ENCODE measurements around the gene PSD2.

PSD2 gene

GRCh38 chr5:139848508-139849100 is 53.0 kb downstream of the PSD2 start:
- H3K4me1 ChIP-seq (ENCODE audit: low read depth, poor library complexity, severe bottlenecking): no peaks in the 10 kb centered on the region
- no peak overlapping the region for H3K27ac ChIP-seq
- no peaks in the 10 kb centered on the region for H3K27me3 ChIP-seq (ENCODE audit: insufficient read depth, low read depth)
- H3K36me3 ChIP-seq (ENCODE audit: insufficient read depth): no peaks in the 10 kb centered on the region
- TF ChIP-seq CTCF (conservative IDR thresholded peaks at IDR 0.05; ENCODE audit: low read depth, low read length): no peak
- no peak overlapping the region for H2AFZ ChIP-seq (ENCODE audit: low read depth)
- H3K79me2 ChIP-seq (ENCODE audit: insufficient read depth, low read depth): no peaks in the 10 kb centered on the region
- H4K20me1 ChIP-seq (ENCODE audit: insufficient read depth): no peaks in the 10 kb centered on the region
- H3K9ac ChIP-seq: no peak overlapping the region
- H3K4me3 ChIP-seq (IDR thresholded peaks at IDR 0.05; ENCODE audit: insufficient read depth, low read depth, low read length): no peak overlapping the region
- no peak overlapping the region for H3K4me2 ChIP-seq

DNA sequence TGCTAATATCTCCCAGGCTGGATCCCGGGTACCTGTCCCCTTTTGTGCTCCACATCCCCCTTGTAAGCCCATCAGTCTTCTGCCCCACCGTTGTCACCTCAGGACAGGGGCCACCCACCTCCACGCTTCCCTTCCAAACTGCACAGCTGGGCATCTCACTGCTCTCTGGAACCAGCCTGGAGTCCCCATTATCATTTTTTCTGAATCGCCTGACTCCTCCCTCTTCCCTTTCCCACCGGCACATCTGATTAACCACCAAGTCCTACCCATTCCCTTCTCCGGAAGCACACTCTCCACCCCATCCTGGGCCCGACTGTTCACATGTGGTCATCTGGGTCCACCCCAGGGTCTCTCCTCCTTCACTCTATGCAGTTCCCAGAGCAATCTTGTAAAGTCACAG is 53.9 kb downstream of the PSD2 start:
- Histone ChIP-seq H3K79me2 (ENCODE audit: insufficient read depth, low read depth) (no peaks in the 10 kb centered on the region), H3K9ac (no peak overlapping the region), H3K27ac (no peak overlapping the region), H2AFZ (ENCODE audit: low read depth) (no peak overlapping the region), H3K4me2 (no peak overlapping the region), H3K36me3 (ENCODE audit: insufficient read depth) (no peaks in the 10 kb centered on the region), H3K4me1 (ENCODE audit: low read depth, poor library complexity, severe bottlenecking) (no peaks in the 10 kb centered on the region), H3K4me3 (IDR thresholded peaks at IDR 0.05; ENCODE audit: insufficient read depth, low read depth, low read length) (no peak overlapping the region), H4K20me1 (ENCODE audit: insufficient read depth) (no peaks in the 10 kb centered on the region), H3K27me3 (ENCODE audit: insufficient read depth, low read depth) (no peaks in the 10 kb centered on the region)
- TF ChIP-seq CTCF (conservative IDR thresholded peaks at IDR 0.05; ENCODE audit: low read depth, low read length): no peak

DNA sequence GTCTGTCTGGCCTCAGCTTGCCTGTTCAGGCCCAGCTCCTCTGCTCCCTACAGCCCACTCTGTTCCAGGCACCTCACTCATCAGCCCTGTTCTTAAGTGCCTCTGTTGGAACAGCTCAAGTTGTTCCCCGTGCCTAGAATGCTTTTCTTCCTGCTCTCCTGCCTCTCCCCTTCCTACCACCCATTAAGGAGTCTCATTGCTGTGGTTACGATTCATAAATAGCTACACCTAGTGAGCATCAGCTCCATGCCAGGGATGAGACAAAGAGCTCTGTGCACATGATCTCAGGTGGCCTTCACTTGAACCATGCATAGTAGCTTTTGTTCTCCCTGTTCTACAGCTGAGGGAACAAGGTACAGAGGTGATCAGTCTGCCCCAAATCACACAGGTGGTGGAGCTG is 54.3 kb downstream of the PSD2 start:
- Histone ChIP-seq H3K36me3 (ENCODE audit: insufficient read depth) (no peaks in the 10 kb centered on the region), H3K79me2 (ENCODE audit: insufficient read depth, low read depth) (no peaks in the 10 kb centered on the region), H3K9ac (no peak overlapping the region), H3K27ac (no peak overlapping the region), H3K27me3 (ENCODE audit: insufficient read depth, low read depth) (no peaks in the 10 kb centered on the region), H3K4me3 (IDR thresholded peaks at IDR 0.05; ENCODE audit: insufficient read depth, low read depth, low read length) (no peak overlapping the region), H3K4me1 (ENCODE audit: low read depth, poor library complexity, severe bottlenecking) (no peaks in the 10 kb centered on the region), H4K20me1 (ENCODE audit: insufficient read depth) (no peaks in the 10 kb centered on the region), H3K4me2 (no peak overlapping the region), H2AFZ (ENCODE audit: low read depth) (no peak overlapping the region)
- TF ChIP-seq CTCF (conservative IDR thresholded peaks at IDR 0.05; ENCODE audit: low read depth, low read length): no peak

DNA sequence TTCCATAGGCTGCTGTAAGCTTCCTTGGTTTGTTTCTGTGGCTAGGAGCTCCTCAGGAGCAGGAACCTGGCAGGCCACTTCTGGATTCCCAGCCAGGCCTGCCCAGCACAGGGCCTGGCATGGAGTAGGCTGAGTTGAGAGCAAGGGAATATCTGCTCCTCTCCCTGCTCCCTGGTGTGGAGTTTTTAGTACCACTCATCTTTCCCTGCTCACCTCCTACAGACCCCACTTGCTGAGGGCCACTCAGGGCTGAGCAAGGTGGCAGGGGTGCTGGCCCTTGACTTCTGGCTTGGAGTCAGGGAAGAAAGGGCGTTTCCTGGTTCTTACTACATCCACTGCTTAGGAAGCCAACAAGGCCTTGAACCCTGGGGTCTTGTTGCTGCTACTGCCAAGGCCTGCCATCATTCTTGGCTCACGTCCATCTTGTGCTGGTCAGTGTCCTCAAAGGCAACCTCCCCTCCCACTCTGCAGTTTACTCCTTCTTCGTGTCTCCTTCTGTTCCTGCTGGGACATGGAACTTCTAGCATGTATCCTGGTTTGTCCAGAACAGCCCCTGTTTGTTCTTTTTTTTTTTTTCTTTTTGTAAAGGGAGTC is 54.9 kb downstream of the PSD2 start:
- H3K4me1 ChIP-seq (ENCODE audit: low read depth, poor library complexity, severe bottlenecking): no peaks in the 10 kb centered on the region
- TF ChIP-seq CTCF (conservative IDR thresholded peaks at IDR 0.05; ENCODE audit: low read depth, low read length): no peak
- H3K27me3 ChIP-seq (ENCODE audit: insufficient read depth, low read depth): no peaks in the 10 kb centered on the region
- no peak overlapping the region for H3K4me2 ChIP-seq
- no peaks in the 10 kb centered on the region for H3K79me2 ChIP-seq (ENCODE audit: insufficient read depth, low read depth)
- H3K27ac ChIP-seq: no peak overlapping the region
- no peak overlapping the region for H2AFZ ChIP-seq (ENCODE audit: low read depth)
- no peak overlapping the region for H3K9ac ChIP-seq
- H4K20me1 ChIP-seq (ENCODE audit: insufficient read depth): no peaks in the 10 kb centered on the region
- no peaks in the 10 kb centered on the region for H3K36me3 ChIP-seq (ENCODE audit: insufficient read depth)
- no peak overlapping the region for H3K4me3 ChIP-seq (IDR thresholded peaks at IDR 0.05; ENCODE audit: insufficient read depth, low read depth, low read length)

Data from KMS-11 (cell line).